ENCODE results near the gene OSBPL9. TPM values are rescaled to one million over a fixed set of nuclear protein-coding genes. Genes with fewer than 3 reads are reported as not detected.

OSBPL9 gene
- total and polyA plus RNA-seq, 2 experiments from 2014 or later = 71.0 to 288 TPM

- TF ChIP-seq, protein P1, sequence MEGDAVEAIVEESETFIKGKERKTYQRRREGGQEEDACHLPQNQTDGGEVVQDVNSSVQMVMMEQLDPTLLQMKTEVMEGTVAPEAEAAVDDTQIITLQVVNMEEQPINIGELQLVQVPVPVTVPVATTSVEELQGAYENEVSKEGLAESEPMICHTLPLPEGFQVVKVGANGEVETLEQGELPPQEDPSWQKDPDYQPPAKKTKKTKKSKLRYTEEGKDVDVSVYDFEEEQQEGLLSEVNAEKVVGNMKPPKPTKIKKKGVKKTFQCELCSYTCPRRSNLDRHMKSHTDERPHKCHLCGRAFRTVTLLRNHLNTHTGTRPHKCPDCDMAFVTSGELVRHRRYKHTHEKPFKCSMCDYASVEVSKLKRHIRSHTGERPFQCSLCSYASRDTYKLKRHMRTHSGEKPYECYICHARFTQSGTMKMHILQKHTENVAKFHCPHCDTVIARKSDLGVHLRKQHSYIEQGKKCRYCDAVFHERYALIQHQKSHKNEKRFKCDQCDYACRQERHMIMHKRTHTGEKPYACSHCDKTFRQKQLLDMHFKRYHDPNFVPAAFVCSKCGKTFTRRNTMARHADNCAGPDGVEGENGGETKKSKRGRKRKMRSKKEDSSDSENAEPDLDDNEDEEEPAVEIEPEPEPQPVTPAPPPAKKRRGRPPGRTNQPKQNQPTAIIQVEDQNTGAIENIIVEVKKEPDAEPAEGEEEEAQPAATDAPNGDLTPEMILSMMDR (IDR thresholded peaks at IDR 0.05; ENCODE audit: poor library complexity) = no peak
- no peak for TF ChIP-seq EZH2phosphoT487 (IDR thresholded peaks at IDR 0.05; ENCODE audit: low read depth, severe bottlenecking, unreplicated experiment)
- no peak for TF ChIP-seq EZH2 (IDR thresholded peaks at IDR 0.05; ENCODE audit: borderline replicate concordance)
Measured at GRCh38 chr1:51622455-51622913, 5.6 kb downstream of the OSBPL9 start.

DNA sequence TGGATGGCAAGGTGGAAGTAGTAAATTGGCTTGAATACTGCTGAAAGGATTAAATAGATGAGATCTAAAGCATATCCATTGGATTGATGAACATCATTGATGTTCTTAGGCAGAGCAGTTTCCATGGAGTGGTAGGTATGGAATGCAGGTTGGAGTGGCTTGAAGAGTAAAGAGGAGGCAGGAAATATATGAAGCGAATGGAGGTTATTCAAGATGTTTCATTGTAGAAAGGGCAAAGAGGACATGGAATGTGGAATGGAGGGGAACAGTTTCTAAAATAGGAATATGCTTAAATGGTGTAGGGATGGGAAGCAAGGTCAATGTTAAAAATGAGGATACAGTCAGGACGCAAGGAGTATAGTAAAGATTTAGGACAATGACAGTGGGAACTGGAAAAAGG, 6.1 kb downstream of the OSBPL9 start:
- Histone ChIP-seq H3K9me3 (ENCODE audit: low read depth) (no peaks in the 10 kb centered on the region), H3K27ac (peak overlapping the region; percentile 89), H3K27me3 (no peaks in the 10 kb centered on the region), H2AFZ (no peak overlapping the region), H3K4me1 (ENCODE audit: insufficient read depth) (peaks cover 17% of the 10 kb centered on the region), H3K79me2 (peaks cover 95% of the 10 kb centered on the region), H3K9me2 (replicated peaks; ENCODE audit: insufficient read depth) (no peaks in the 10 kb centered on the region), H3K4me2 (peak overlapping the region; percentile 3), H3K4me3 (no peak overlapping the region), H3K36me3 (replicated peaks; ENCODE audit: insufficient read depth, low read depth) (no peaks in the 10 kb centered on the region), H4K20me1 (ENCODE audit: insufficient read depth, poor library complexity, severe bottlenecking) (no peaks in the 10 kb centered on the region)
- DNase-seq (ENCODE audit: low spot score) = no peak
- TF ChIP-seq EZH2 (IDR thresholded peaks at IDR 0.05; ENCODE audit: borderline replicate concordance) = no peak
- no peak for TF ChIP-seq EZH2phosphoT487 (IDR thresholded peaks at IDR 0.05; ENCODE audit: low read depth, severe bottlenecking, unreplicated experiment)
- TF ChIP-seq, protein P1 (IDR thresholded peaks at IDR 0.05; ENCODE audit: poor library complexity) = no peak
- 98% methylated on average over 2 of the region's 2 CpGs for WGBS (ENCODE audit: low lambda C conversion rate, missing lambda C conversion rate)

More at GRCh38 chr1:51622455-51622913, 5.6 kb downstream of the OSBPL9 start:
- H3K4me3 ChIP-seq = no peak overlapping the region
- H3K27me3 ChIP-seq = no peaks in the 10 kb centered on the region
- H2AFZ ChIP-seq = no peak overlapping the region
- H3K4me1 ChIP-seq (ENCODE audit: insufficient read depth) = peaks cover 17% of the 10 kb centered on the region
- peaks cover 95% of the 10 kb centered on the region for H3K79me2 ChIP-seq
- peak; percentile 83 for DNase-seq (ENCODE audit: low spot score)
- no peaks in the 10 kb centered on the region for H3K36me3 ChIP-seq (replicated peaks; ENCODE audit: insufficient read depth, low read depth)
- no peaks in the 10 kb centered on the region for H4K20me1 ChIP-seq (ENCODE audit: insufficient read depth, poor library complexity, severe bottlenecking)
- WGBS (ENCODE audit: low lambda C conversion rate, missing lambda C conversion rate) = 19% methylated on average over 2 of the region's 2 CpGs
- no peaks in the 10 kb centered on the region for H3K9me3 ChIP-seq (ENCODE audit: low read depth)
- no peaks in the 10 kb centered on the region for H3K9me2 ChIP-seq (replicated peaks; ENCODE audit: insufficient read depth)
- H3K27ac ChIP-seq = peak overlapping the region; percentile 89
- peak overlapping the region; percentile 42 for H3K4me2 ChIP-seq

DNA sequence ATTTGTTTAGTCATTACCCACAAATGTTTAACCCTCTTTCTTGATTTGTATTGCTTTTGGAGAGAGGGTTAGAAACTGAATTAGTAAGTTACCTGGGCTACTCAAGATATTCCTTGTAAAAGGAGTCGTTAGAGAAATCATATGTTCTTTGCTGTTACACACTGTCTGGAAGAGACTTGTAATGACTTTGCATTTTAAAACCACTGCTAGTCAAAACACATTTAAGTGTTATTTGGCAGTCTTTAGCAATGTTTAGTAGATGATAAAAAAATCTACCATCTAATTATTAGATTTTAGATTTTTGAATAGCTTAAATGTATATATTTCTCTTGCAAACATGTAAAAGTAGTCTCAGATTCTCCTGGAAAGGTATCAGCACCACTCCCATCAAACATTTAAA, 6.6 kb downstream of the OSBPL9 start:
- Histone ChIP-seq H2AFZ (no peak overlapping the region), H3K4me1 (ENCODE audit: insufficient read depth) (peaks cover 17% of the 10 kb centered on the region), H3K27ac (peak overlapping the region; percentile 89), H3K36me3 (replicated peaks; ENCODE audit: insufficient read depth, low read depth) (no peaks in the 10 kb centered on the region), H3K9me3 (ENCODE audit: low read depth) (no peaks in the 10 kb centered on the region), H3K4me2 (no peak overlapping the region), H3K4me3 (no peak overlapping the region), H3K9me2 (replicated peaks; ENCODE audit: insufficient read depth) (no peaks in the 10 kb centered on the region), H4K20me1 (ENCODE audit: insufficient read depth, poor library complexity, severe bottlenecking) (no peaks in the 10 kb centered on the region), H3K27me3 (no peaks in the 10 kb centered on the region), H3K79me2 (peaks cover 95% of the 10 kb centered on the region)
- DNase-seq (ENCODE audit: low spot score) = no peak
- 89% methylated on average over 1 of the region's 1 CpG for WGBS (ENCODE audit: low lambda C conversion rate, missing lambda C conversion rate)
- TF ChIP-seq, protein P1 (IDR thresholded peaks at IDR 0.05; ENCODE audit: poor library complexity) = no peak
- TF ChIP-seq EZH2 (IDR thresholded peaks at IDR 0.05; ENCODE audit: borderline replicate concordance) (no peak), EZH2phosphoT487 (IDR thresholded peaks at IDR 0.05; ENCODE audit: low read depth, severe bottlenecking, unreplicated experiment) (no peak)
